ENCODE data around the gene ZIM2.

The ZIM2 gene

DNA sequence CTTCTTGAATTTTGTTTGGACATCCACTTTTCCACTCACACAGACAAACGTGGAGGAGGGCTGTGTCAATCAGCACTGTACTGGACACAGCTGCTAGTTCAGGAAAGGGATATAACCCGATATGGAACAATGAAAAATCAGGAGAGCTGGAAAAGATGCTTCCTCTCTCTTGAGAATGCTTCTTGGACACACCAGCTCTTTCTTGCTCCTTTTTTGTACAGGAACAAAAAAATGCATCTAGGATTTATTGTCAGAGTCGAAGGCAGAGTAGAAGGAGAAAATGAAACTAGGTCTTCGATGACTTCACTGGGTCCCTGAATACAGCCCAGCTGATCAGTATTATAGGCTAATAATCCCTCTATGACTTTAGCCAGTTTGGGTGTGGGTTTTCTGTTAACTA is 62.2 kb downstream of the ZIM2 start:
- DNase-seq: no peak

DNA sequence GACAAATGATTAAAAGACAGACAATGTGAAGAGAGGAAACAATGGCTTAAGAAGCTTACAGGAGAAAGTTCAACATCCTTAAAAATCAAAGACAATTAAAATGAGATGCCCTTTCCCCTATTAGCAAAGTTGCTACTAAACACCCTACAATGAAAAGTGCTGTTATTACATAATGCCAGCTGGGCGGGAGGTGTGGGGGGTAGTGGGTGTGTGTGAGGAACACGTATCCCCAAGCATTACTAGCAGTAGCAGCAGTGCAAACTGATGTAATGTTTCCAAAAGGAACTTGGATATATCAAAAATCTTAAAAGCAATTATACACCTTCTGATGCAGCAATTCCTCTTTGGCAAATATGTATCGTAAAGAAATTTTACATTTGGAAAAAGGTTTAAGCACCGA is 70.9 kb downstream of the ZIM2 start:
- no peak for DNase-seq

DNA sequence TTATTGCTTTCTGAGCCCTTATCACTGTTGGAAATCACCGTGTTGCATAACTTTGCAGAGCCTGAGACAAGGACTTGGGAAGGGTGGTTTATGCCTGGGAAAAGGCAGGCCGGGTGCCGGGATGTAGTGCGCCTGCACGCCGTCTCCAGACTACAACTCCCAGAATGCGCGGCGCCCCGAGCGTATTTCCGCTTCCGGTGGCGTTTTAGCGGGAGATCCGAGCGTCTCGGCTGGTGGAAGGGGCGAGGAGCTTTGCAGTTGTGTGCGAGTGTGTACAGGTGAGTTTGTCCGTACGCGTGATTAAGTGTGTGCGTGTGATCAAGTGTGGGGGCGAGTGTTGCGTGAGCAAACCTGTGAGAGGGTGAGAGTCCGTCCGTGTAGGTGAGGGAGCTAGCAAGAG is 75.4 kb downstream of the ZIM2 start:
- DNase-seq: no peak

DNA sequence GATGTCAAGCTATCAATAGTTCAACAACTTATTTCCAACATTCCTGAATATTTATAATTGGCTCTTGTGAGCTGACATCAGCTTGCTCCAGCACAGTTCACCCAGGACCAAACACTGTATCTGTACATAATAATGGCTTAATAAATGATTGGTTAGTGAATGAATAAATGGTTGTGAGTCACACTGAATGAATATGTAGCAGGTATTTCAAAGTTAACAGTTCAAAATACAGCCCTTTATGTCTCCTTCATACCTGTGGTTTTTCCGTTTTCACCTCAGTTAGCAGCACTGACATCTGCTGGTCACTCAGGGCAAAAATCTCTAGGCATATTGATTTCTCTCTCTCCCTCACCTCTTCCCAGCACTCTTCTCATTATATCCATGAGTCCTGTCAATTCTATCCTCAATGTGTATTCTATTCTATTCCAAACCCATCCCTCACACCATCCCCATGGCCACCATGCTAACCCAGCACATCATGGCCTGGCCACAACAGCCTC is 76.3 kb downstream of the ZIM2 start:
- DNase-seq: no peak

DNA sequence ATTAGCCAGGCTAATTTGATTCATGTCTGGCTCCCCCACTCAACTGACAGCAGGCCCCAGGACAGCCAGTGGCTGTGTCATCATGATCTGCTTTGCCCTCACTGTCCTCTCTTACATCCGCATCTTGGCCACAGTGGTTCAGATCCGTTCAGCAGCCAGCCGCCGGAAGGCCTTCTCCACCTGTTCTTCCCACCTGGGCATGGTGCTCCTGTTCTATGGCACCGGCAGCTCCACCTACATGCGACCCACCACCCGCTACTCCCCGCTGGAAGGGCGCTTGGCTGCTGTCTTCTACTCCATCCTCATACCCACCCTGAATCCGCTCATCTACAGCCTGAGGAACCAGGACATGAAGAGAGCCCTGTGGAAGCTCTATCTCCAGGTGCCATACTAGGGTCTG is 79.7 kb downstream of the ZIM2 start:
- no peak for DNase-seq

DNA sequence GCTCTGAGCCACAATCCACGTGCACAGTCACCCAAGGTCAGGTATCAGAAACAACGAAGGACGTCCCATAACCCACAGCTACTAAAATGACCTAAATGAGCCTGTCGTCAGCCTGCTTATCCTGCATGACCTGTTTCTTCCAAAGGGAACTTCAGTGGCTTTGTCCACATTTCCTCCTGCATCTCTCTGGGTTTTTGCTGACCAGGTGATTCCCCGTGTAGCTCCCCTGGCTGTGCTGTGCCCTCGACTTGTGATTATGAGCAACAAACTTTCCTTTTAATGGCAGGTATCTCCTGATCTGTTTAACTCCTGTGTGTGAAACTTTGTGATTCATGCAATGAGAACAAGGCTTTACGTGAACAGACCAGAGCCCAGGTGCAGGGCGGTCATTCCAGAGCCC is 81.0 kb downstream of the ZIM2 start:
- no peak for DNase-seq

DNA sequence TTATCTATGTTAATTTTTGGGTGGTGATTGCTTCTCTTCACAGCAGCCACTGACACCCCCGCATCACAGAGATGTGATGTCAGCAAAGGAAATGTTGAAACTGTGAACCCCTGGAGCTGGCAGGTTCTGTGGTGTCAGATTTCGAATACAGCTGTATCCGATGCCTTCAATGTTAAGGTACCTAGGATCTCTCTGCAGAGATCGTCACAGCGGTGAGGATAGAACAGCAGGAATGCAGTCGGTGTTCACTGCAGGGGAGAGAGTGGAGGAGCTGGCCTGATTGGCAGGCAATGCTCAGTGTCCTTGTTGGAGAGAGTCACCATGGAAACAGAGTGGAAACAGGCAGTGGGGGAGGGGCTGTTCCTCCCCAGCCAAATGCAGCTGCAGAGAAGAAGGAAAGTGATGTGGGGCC is 89.4 kb downstream of the ZIM2 start:
- DNase-seq: no peak

DNA sequence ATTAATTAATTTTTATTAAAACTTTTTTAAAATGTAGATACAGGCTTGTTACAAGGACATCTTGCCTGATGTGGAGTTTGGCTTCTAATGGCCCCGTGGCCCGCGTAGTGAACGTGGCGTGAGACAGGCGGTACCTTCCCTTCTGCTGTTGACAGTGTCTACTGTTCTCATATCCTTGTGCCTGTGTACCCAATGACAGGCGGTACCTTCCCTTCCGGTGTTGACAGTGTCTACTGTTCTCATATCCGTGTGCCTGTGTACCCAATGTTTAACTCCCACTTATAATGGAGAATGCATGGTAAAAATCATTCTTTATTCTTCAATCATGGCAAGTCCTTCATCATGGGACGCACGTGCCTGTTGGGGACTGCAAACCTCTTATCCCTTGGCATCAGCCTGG is 89.9 kb downstream of the ZIM2 start:
- DNase-seq: no peak

DNA sequence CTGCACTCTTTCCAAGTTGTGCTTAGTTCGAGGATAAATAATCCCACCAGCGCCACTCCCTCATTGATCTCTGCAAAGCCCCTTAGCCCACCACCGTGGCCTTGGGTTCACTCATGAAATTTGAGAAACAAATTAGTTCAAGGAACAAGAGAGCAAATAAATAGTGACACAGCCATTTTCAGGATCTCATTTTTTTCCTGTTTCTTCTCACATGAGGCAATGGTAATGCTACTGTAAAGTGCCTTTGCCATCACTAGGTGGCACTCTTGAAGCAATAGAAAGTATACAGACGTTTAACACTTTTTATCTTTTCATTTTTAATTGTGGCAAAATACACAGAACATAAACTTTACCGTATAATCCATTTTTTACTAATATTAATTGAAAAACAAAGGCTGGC is 92.1 kb downstream of the ZIM2 start:
- no peak for DNase-seq

DNA sequence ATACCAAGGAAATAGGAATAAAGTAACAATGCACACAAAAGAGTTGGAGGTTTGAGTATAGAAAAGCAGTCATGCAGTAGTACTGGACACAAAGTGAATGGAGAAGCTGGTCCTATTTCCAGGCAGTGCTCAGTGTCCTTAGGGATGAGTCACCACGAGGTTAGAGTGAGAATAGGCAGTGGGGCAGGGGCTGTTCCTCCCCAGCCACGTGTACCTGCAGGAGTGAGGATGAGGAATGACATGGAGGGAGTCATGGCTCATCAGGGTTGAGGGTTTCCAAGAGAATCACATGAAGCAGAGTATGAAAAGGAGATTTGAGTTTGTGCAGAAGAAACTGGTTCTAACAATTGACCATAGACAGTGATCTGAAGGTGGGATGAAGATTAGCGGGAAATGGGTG is 94.2 kb downstream of the ZIM2 start:
- no peak for DNase-seq

DNA sequence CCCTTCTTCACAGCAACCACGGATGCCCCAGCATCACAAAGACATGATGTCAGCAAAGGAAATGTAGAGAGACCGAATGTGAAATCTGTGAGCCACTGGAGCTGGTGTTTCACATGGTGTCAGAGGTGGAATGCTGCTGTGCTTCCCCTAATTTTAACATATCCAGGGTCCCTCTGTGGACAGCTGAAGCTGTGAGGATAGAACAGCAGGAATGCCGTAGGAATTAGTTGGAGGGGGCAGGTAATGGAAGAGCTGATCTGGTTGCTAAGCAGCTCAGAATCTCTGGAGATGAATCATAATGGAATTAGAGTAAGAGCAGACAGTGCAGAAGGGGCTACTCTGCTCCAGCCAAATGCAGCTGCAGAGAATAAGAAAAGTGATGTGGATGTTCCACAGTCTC is 100.0 kb downstream of the ZIM2 start:
- no peak for DNase-seq

DNA sequence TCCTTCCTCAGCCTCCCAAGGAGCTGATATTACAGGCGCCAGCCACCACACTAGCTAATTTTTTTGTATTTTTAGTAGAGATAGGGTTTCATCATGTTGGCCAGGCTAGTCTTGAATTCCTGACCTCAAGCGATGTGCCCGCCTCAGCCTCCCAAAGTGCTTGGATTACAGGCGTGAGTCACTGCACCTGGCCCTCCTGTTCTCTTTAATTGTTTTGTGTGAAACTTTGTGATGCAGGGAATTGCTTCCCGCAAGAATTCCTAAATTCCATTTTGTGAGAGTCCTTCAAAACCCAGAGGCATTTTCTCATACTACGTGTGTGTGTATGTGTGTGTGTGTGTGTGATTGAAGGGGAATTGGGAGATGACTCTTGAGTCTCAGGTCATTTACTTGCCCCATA is 104.0 kb downstream of the ZIM2 start:
- no peak for DNase-seq

DNA sequence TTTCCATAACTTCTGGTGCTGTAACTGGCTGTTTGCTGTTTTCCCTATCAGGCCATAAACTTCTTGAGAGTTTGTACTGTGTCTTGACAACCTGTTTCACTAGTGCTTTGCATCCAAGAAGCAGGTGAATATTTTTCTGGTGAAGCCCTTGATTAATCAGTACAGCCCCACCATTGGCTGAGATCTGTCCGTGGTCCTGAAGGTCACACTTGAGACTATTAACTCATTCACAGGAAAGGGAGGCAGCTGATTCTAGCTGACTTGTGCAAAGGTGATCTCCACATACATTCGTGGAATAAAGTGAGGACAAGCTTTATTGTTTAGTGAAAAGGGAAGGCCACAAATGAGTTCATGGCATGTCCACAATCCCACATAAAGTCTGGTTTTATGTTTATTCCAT is 107.5 kb downstream of the ZIM2 start:
- no peak for DNase-seq

DNA sequence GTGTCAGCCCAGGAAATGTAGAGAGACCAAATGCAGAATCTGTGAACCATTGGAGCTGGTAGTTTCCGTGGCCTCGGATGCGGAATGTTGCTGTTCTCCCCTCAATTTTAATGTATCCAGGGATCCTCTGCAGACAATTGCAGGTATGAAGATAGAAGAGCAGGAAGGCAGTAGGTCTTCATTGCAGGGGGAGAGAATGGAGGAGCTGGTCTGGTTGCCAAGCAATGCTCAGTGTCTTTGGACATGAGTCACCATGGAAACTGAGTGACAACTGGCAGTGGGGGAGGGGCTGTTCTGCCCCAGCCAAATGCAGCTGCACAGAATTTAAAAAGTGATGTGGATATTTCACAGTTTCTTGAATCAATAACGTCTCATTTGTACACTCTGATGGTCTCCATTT is 112.8 kb downstream of the ZIM2 start:
- DNase-seq: no peak

DNA sequence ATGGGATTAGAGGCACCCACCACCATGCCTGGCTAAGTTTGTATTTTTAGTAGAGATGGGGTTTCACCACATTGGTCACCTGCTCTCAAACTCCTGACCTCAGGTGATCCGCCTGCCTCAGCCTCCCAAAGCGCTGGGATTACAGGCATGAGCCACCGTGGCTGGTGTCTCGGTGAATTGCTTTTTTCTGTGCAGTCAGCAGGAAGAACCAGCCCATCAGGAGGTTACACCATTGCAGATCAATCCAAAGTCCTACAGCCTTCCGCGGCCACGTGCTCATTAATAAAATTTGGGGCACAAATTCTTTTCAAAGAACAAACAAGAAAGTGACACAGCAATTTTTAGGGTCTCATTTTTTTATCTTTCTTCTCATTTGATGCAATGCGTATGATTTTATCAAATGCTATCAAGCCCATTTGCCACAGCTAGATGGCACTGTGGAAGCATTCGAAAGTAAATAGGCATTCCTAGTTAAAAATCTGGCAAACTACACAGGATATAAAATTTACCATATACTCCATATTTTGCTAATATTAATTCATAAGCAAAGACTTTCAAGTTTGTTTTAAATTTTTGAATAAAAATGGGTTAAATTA is 114.6 kb downstream of the ZIM2 start:
- no peak for DNase-seq
